ENCODE data around the gene CASP7.

- no peak for TF ChIP-seq GATA3 (IDR thresholded peaks at IDR 0.05; ENCODE audit: low read depth, low read length)
- no peak for TF ChIP-seq GATA2 (IDR thresholded peaks at IDR 0.05; ENCODE audit: low read depth, low read length)
These were observed 56.9 kb downstream of the CASP7 start for GRCh38 chr10:113736576-113736975.
